Activated T-helper 1 cell treated with anti-CD3 and anti-CD28 coated beads, Interleukin-2, amount 50 U/mL, for 16 hours (primary cell): ENCODE measurements around the gene PTPN4.

ENCODE experiments used
- DNase-seq, 2 donors: peaks; one replicate each; pipeline ENCODE4 v3.0.0-alpha.2; 2020; ENCODE audit warnings: low read depth in 1 of 2, low spot score in 1 of 2

Gene PTPN4

DNA sequence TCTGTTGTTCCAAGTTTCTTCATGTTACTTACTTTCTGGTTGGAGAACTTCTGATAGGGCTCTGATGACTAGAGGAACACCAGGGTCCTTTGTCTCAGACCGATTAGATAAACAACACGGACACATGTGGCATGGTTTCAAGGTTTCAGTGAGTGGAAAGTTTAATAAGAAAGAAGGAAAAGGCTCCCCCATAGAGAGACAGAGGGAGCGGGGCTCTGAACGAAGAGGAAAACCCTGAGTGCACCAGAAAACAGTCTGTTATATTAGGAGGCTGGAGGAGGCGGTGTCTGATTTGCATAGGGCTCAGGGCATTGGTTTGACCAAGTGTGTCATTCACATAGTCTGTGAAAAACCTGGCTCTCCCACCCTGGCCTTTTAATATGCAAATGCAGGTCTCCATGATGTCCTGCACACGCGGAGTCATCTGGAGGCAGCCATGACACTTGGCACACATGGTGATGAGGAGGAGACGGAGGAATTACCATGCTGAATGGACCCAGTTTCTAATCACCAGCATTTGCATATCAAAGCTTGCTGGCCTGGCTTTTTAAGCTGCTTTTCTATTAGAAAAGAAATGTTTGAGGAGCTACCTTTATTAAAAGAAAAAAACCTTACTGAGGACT, 94.2 kb downstream of the PTPN4 start:
- DNase-seq = no peak

DNA sequence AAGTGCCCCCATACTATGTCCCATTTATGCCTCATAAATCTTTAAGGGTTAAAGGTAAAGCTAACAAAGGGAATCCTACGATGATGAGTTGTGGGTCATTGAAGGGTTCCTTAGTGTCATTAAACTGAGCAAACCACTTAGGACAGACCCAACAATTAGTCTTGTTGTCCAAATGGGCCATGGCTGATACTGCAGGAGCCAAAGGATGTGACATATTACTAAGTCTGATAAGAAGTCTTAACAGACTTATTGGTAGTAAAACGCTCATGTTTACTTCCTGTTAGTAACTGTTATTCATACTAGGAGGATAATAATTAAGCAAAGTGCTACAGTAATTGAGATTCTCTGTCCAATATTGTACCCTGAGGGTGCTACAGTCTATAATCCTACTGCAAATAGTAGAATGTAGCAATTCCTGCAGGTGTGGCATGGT, 96.8 kb downstream of the PTPN4 start:
- DNase-seq = no peak

DNA sequence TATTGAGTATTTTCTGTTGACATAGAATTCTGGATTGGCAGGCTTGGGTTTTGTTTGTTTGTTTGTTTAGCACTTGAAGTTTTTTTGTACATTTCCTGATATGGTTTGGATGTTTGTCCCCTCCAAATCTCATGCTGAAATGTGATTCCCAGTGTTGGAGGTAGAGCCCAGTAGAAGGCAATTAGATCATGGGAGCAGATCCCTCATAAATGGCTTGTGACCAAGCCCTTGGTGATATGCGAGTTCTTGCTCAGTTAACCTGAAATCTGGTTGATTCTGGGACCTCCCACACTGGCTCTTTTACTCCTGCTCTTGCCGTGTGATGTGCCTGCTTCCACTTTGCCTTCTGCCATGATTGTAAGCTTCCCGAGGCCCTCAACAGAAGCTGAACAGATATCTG, 98.0 kb downstream of the PTPN4 start:
- no peak for DNase-seq

DNA sequence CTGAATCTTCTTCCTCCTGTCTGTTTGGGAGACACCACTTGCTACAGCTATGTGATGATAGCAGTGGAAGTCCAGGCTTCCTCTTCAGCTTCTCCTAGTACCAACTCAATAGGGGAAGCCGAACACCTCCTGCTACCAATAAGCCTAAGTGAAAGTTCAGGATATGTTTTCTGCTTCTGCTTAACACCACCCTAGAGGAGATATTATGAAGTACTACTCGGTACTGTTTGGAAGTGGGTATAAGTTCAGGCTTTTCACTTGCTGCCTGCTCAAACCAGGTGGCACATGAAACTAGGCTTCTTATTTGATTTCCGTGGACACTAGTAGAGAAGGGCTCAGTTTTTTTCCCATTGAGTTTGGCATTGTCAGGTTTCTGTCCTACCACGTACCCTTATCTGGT, 99.8 kb downstream of the PTPN4 start:
- no peak for DNase-seq

DNA sequence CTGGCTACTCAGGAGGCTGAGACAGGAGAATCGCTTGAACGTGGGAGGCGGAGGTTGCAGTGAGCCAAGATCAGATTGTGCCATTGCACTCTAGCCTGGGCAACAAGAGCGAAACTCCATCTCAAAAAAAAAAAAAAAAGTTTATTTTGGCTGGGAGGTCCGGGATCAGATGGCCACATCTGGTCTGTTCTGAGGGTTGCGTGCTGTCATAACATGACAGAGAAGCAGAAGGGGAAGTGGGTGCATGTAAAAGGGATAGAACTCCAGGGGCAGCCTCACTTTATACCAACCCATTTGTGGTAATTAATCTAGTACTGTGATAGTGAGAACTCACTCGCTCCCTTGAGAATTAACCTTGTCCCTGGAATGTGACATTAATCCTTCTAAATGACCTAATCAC, 101.2 kb downstream of the PTPN4 start:
- DNase-seq = no peak

DNA sequence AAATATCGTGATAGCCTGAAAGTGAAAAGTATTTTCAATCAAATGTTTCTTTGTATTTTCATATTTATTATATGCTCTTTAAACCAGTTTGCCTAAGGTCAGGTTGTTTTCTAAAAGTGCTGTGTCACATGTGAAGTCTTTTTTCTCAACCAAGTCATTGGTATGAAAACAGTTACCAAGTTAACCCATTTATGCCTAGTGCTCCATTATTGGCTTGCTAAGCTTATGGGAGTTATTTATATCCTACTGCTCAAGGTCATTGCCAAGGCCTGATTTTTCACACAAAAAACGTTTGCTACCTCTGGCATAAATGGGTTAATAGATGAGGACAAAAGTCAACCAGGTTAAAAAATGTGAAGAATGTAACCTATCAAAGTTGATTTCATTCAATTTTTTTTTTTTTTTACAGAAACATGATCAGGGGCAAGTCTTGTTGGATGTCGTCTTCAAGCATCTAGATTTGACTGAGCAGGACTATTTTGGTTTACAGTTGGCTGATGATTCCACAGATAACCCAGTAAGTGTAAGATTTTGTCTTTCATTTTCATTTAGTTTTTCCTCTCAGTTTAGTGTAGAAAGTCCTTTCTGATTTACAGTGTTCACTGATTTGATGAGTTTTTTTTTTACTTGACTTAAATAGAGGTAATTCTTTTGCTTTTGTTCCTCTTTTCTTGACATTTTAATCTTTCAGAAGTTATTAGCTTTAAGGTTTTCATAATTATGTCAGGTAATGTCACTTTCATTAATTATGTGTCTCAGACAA, 102.6 kb downstream of the PTPN4 start:
- DNase-seq = no peak

DNA sequence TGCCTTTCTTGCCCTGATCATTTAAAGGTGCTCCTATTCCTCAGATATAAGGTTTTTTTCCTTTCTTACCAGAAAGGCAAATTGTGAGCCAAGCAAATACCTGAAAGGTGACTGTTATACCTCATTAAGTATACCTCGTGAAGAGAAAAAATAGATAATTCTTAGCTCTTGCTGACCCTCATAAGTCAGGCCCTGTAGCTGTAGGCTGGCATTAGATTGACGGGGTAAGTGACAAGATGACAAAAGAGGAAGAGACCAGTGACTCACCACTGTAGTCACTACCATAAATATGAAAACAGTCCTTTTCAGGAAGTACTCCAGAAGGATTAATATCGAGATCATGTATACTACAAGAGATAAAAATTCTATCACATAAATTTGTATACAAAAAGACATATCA, 104.6 kb downstream of the PTPN4 start:
- no peak for DNase-seq

DNA sequence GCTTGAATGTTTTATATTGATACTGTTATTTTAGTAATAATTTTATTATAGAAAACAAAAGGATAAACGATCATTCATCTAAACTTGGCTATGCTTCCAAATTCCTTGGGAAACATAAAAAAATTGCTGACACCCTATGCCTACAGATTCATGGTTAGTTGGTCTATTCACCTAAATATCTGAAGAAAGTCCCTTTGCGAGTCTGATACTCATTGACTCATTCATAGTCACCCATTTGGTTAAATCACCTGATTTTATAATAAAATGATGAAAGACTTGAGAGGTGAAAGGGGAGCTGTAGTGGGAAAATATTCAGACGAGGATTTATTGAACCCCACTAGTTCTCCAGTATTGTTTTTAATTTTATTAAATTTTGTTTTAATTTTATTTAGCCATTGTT, 112.0 kb downstream of the PTPN4 start:
- no peak for DNase-seq

DNA sequence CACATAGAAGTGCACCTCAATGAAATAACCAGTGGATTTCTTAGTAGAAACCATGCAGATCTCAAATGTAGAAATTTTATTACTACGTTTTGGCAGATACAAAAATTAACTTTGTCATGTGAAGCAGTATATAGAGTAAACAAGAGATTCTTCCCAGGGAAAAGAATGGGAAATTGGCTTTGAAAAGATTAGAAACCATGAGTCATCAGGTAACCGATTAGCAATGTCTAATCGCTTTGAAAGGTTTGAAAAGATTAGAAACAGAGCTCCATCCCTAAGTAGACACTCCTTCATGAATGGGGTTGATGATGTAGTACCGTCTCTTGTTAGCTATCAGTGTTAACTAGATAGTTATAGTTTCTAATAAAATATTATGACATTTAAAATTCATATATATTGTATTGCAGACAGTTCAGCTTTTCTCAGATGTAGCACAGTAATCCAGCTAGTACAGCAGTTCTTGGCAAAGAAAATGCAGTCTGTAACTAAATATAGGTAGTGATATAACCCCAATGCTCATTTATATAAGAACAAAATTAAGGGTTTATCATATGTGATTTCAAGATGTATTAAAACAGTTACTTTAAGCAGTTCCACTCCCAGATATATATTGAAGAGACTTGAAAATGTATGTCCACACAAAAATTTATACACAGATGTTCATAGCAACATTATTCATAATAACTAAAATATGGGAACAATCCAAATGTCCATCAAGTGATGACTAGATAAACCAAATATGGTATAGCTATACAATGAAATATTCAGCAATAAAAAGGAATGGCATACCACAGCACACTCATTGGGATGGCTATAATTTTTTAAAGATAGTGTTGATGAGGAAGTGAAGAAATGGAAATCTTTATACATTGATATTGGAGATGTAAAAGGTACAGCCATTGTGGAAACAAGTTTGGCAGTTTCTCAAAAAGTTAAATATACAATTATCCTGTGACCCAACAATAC, 113.9 kb downstream of the PTPN4 start:
- DNase-seq = no peak

DNA sequence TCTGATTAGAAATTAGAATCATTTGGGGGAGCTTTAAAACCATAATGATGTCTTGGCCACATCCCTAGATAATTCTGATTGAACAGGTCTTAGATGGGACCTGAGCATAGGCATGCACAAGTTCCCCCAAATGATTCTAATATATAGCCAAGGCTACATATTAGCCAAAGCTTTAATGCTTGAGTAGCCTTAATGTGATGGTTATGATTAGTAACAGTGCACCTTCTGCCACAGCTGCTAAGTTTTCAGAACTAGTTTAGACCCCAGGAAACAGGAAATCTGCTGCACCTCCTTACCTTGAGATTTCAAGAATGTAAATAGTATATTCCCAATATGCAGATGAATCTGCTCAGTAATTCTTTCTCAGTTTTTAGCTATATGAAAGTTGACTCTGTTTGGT, 119.8 kb downstream of the PTPN4 start:
- DNase-seq = no peak

DNA sequence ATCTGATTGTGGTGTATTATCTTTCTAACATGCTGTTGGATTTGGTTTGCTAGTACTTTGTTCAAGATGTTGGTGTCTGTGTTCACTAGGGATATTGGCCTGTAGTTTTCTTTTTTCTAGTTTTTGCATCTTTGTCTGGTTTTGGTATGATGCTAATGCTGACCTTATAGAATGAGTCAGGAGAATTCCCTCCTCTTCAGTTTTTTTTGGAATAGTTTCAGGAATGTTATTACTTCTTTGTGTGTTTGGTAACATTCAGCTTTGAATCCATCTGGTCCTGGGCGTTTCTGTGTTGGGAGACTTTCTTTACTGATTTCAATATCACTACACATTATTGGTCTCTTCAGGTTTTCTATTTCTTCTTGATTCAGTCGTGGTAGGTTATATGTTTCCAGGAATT, 129.0 kb downstream of the PTPN4 start:
- DNase-seq = no peak

DNA sequence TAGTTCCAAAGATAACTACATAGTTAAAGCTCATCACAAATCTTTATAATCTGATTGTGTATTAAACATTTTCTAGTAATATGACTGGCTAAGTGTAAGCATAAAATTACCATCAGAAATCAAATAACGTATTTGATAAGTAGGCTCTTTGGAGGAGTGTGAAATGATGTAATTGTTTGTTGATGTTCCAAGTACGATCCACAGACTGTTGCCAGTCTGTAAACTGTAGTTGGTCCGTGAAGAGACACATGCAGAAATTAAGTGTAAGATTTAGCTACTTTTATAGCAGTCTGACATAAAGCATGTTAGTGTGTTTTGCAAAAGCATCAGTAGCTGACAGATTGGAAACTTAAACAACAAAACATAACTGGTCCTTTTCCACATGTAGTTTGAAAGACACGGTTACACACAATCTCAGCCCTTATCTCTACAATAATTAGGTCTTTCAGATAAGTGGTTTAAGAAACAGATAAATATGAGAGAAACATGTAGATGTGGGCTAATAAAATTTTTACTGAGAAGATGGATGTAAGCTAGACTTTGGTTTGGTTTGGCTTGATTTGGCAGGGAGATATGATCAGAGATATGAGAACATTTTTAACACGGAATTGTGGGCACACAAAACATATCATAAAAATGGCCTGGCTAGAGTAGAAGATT, 138.1 kb downstream of the PTPN4 start:
- DNase-seq = no peak

DNA sequence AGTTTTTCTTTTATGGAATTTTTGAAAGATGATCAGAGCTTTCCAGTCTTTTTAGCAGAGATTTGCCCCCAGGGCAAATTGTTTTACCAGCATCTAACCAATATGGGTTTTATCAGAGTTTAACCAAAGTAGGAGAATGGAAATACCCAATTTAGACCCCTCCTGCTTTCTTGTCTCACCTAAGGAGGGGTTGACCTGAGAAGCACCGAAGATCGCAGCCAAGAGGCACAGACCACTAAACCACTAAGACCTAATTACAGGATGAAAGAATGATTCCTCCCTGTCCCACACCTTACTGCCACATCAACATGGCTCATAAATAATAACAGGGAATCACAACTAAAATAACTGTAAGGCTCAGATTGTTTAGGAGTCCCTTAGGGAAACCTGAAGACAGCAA, 141.3 kb downstream of the PTPN4 start:
- no peak for DNase-seq

DNA sequence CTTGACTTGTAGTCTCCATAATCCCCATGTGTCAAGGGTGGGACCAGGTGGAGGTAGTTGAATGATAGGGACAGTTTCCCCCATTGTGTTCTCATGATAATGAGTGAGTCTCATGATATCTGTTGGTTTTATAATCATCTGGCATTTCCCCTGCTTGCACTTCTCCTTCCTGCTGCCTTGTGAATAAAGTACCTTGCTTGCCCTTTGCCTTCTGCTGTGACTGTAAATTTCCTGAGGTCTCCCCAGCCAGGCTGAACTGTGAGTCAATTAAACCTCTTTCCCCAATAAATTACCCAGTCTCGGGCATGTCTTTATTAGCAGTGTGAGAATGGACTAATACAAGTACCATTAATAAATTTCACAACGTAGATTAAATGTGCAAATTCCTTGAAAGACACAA, 150.8 kb downstream of the PTPN4 start:
- DNase-seq = no peak

DNA sequence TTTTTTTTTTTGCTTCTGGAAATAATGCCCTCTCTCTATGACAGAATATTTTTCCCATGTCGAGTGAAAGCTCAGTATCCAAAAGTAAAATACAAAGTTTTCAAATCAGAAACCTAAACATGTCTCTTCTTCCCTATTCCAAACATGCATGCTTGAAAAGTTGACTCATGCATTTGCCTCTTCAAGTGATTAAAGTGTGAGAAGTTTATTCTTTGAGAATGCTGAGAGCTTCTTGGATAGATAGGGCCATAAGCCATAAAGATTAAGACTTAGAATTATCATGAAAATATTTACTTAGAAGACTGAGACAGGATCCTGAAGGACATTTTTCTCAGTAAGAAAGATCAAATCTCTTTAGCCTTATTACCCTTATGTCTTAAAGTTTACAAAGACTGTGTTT, 154.5 kb downstream of the PTPN4 start:
- no peak for DNase-seq

DNA sequence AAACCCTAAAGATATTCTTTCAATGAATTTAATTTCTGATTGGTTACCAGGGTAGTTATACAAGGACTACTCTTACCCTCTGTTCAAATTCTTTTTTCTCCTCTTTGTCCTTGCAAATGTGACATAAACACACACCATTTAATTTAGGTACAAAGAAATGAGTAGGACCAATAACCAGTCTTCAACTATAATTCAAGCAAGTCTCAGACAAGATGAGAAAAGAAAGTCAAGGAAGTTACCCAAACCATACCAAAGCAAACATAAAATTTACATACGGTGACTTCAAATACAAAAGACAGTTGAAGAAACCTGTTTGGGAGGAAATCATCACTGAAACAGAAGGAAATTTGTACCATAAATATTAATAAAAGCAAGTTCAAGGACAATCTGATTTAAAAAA, 162.1 kb downstream of the PTPN4 start:
- DNase-seq = no peak

DNA sequence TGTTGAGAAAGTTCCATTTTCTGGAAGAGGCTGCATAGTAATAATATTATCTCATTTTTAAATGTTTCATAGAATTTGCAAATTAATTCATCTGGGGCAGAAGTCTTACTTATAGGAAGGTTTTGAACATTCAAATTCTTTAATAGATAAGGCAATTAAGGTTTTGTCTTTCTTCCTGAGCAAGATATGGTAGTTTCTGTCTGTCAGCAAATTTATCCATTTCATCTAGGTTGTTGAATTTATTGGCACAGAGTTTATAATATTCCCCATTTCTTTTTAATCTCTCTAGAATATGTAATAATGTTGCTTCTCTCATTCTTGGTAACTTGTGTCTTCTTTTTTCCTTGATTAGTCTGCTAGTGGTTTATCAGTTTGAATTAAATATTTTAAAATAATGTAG, 163.0 kb downstream of the PTPN4 start:
- DNase-seq = no peak

DNA sequence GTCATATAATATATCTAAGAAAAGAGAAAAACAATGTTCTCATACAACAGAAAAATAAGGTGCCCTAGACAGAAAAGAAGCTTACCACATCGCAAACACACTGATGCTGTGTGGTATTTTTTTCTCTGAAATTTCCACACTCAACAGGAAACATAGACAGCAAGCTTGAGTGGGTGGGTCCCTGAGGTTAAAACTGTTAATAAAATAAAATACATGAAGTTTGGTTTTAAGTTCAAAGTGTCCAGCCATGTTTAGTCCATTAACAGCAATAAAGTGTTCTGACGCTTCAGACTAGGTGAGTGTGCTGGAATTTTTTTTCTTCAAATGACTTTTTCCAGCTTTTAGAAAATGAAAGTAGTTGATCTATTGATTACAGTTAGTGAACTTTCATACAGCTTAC, 169.8 kb downstream of the PTPN4 start:
- no peak for DNase-seq

DNA sequence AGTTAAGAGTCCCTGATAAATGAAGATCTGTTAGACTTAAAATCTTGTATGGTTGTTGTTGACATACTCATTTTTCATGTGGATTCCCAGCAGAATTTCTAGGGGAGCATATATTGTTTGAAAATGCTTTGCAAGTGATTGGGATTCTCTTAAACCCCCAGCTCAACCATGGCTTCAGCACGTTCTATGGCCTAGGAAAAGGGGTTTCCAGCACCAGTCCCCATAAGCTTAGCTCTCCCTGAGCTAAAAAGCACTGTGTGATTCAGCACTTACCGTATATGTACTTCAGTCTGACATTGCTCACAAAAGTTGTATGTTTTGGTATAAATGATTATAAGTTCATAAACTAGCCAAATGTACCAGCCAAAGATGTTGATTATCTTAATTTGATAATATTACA, 173.1 kb downstream of the PTPN4 start:
- DNase-seq = no peak

DNA sequence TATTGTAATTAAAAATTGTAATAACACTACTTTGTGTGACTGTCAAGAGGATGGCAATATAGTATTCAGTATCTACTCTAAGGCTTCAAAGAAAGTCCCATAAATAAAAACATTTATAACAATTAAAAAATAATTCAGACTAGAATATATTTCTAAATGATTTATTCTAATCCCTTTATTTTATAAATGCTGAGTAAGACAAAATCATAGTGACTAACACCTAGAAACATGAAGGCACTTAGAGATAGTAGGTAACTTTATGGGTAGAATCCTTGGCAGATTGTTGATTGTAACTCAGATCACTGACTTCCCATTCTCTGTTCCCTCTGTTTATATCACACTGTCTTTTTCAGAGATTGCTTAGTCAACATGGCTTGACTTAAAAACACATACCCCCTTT, 174.6 kb downstream of the PTPN4 start:
- DNase-seq = no peak

DNA sequence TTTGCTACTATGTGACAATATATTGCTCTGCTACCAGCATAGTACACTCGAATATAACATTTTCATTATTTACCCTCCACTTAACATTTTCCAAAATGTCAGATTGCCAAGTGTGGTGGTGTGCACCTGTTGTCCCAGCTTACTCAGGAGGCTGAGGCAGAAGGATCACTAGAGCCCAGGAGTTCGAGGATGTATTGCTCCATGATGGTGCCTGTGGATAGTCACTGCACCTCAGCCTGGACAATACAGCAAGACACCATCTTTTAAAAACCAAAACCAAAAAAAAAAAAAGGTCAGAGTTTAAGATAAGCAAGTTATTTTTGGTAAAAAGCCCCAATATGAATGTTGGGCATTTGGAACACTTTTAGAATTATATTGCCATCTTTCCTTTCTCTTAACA, 178.0 kb downstream of the PTPN4 start:
- no peak for DNase-seq
